ENCODE results near the gene GLMP. TPM values are rescaled to one million over a fixed set of nuclear protein-coding genes. Genes with fewer than 3 reads are reported as not detected.

GLMP gene
- total and polyA plus RNA-seq, 2 donors (not counting 1 experiment from before 2014, with no cell fraction given) = 10.2 to 21.2 TPM

DNA sequence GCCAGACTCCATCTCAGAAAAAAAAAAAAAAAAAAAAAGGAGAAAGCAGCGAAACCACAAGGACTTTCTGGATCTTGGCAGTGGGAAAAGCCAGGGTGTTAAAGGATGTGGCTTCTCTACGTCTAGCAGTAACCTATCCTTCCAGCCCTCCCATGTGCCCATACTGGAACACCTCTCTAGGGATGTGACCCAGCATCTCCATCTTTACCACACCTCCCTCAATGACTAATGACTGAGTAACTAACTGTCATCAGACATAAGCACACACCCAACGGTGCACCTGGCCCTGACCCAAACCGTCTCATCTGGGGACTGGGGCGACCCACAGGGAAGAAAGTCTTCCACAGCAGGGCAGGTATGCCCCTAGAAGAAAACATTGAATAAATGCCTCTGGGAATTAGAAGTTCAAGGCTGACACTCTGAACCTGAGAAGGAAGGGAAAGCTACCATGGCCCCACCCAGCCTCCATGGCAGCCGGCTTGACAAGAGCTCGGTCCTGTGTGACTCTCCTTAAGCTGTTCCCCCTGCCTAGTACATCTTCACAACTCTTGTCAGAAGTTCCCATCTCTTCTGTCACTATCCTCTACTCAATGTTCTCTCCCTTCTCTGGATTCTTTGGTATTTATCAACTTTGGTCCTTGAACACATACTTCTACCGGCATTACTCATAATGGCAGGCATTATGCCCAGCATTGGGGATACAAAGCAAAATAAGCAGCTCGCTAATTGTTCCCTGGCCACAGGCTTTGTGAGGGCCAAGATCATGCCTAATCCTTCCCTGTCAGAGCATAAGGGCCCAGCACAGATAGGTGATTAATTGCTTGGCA, 32.8 kb downstream of the GLMP start:
- no peak overlapping the region for H3K4me3 ChIP-seq (ENCODE audit: control extremely low read depth in 1 of 5, extremely low read depth in 1 of 5, insufficient read depth in 1 of 5, low read depth in 2 of 5, low read length in 4 of 5)
- H3K4me1 ChIP-seq (ENCODE audit: control insufficient read depth in 2 of 2, insufficient read depth in 2 of 2, low read length in 2 of 2) = no peaks in the 10 kb centered on the region
- no peak for DNase-seq
- no peaks in the 10 kb centered on the region for H3K79me2 ChIP-seq (ENCODE audit: control insufficient read depth, insufficient read depth, low read length)
- H3K27ac ChIP-seq (ENCODE audit: low read length in 2 of 2) = no peak overlapping the region
- H3K4me2 ChIP-seq (replicated peaks; ENCODE audit: low read depth, low read length, poor library complexity, severe bottlenecking) = no peak overlapping the region
- Mint-ChIP-seq H3K9me3 (ENCODE audit: insufficient read depth) (no peaks in the 10 kb centered on the region), H3K4me1 (no peaks in the 10 kb centered on the region), H3K27ac (no peak overlapping the region), H3K4me3 (no peak overlapping the region), H3K27me3 (no peaks in the 10 kb centered on the region)
- TF ChIP-seq, protein P1, sequence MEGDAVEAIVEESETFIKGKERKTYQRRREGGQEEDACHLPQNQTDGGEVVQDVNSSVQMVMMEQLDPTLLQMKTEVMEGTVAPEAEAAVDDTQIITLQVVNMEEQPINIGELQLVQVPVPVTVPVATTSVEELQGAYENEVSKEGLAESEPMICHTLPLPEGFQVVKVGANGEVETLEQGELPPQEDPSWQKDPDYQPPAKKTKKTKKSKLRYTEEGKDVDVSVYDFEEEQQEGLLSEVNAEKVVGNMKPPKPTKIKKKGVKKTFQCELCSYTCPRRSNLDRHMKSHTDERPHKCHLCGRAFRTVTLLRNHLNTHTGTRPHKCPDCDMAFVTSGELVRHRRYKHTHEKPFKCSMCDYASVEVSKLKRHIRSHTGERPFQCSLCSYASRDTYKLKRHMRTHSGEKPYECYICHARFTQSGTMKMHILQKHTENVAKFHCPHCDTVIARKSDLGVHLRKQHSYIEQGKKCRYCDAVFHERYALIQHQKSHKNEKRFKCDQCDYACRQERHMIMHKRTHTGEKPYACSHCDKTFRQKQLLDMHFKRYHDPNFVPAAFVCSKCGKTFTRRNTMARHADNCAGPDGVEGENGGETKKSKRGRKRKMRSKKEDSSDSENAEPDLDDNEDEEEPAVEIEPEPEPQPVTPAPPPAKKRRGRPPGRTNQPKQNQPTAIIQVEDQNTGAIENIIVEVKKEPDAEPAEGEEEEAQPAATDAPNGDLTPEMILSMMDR (IDR thresholded peaks at IDR 0.05) = no peak
- no peak for TF ChIP-seq EZH2 (IDR thresholded peaks at IDR 0.05; ENCODE audit: borderline replicate concordance, insufficient read depth, low read depth, low read length, poor library complexity, severe bottlenecking)
- ChIA-PET CTCF (no interaction called here), POLR2A (no interaction called here)
- ATAC-seq (ENCODE audit: low read depth) = no peak
- H3K9ac ChIP-seq (ENCODE audit: low read length) = no peak overlapping the region
- 94% methylated on average over 7 of the region's 9 CpGs for WGBS (ENCODE audit: insufficient coverage)
- H2AFZ ChIP-seq (ENCODE audit: insufficient read depth, low read depth, low read length, poor library complexity, severe bottlenecking) = no peak overlapping the region
- no peaks in the 10 kb centered on the region for H3K27me3 ChIP-seq (replicated peaks in 1 of 4; ENCODE audit: control extremely low read depth in 1 of 4, control insufficient read depth in 3 of 4, insufficient read depth in 4 of 4, low read length in 3 of 4)
- intact Hi-C loops (cut with micrococcal nuclease) = no loop called here
- H3K36me3 ChIP-seq (replicated peaks in 1 of 2; ENCODE audit: control extremely low read depth in 1 of 2, control insufficient read depth in 1 of 2, extremely low read depth in 1 of 2, insufficient read depth in 2 of 2, low read length in 1 of 2) = peaks cover 18 to 83% of the 10 kb centered on the region in 2 experiments
- no peaks in the 10 kb centered on the region for H4K20me1 ChIP-seq (ENCODE audit: control insufficient read depth, insufficient read depth, low read length, poor library complexity, severe bottlenecking)
- H3K9me3 ChIP-seq (ENCODE audit: control extremely low read depth in 1 of 3, control insufficient read depth in 2 of 3, insufficient read depth in 1 of 3, low read length in 2 of 3) = no peaks in the 10 kb centered on the region

DNA sequence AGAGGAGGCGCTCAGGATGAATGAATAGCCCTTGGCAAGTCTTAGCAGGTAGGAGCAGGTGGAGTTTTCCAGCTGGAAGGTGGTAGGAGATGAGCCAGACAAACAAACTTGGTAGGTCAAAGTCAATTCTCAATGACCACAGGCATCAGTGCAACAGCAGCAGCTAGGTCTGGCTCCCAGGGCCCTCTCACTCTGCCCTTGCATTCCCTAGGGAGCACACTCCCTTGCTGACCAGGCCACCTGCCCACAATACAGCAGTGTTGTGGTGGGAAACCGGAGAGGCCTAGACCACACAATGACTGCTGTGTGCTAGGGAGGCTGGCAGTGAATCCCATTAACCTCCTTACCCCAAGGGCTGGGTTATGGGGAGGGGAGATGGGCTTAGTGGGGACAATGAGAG, 34.6 kb downstream of the GLMP start:
- TF ChIP-seq, protein P1 (IDR thresholded peaks at IDR 0.05) = no peak
- TF ChIP-seq EZH2 (IDR thresholded peaks at IDR 0.05; ENCODE audit: borderline replicate concordance, insufficient read depth, low read depth, low read length, poor library complexity, severe bottlenecking) = no peak
- intact Hi-C loops (cut with micrococcal nuclease) = no loop called here
- H3K79me2 ChIP-seq (ENCODE audit: control insufficient read depth, insufficient read depth, low read length) = no peaks in the 10 kb centered on the region
- 100% methylated on average over 1 of the region's 2 CpGs for WGBS (ENCODE audit: insufficient coverage)
- H3K36me3 ChIP-seq (replicated peaks in 1 of 2; ENCODE audit: control extremely low read depth in 1 of 2, control insufficient read depth in 1 of 2, extremely low read depth in 1 of 2, insufficient read depth in 2 of 2, low read length in 1 of 2) = peaks cover 8 to 81% of the 10 kb centered on the region in 2 experiments
- no peaks in the 10 kb centered on the region for H3K27me3 Mint-ChIP-seq
- no peaks in the 10 kb centered on the region for H3K4me1 Mint-ChIP-seq
- ChIA-PET POLR2A (interaction anchor here (0.6 kb wide), 1 partner anchor 36 kb away, joined by 3 read pairs; no protein-coding TSS in a partner anchor), CTCF (no interaction called here)
- no peak overlapping the region for H3K27ac ChIP-seq (ENCODE audit: low read length in 2 of 2)
- no peak for ATAC-seq (ENCODE audit: low read depth)
- no peaks in the 10 kb centered on the region for H3K27me3 ChIP-seq (replicated peaks in 1 of 4; ENCODE audit: control extremely low read depth in 1 of 4, control insufficient read depth in 3 of 4, insufficient read depth in 4 of 4, low read length in 3 of 4)
- no peak overlapping the region for H3K4me3 ChIP-seq (ENCODE audit: control extremely low read depth in 1 of 5, extremely low read depth in 1 of 5, insufficient read depth in 1 of 5, low read depth in 2 of 5, low read length in 4 of 5)
- H2AFZ ChIP-seq (ENCODE audit: insufficient read depth, low read depth, low read length, poor library complexity, severe bottlenecking) = no peak overlapping the region
- no peaks in the 10 kb centered on the region for H3K9me3 ChIP-seq (ENCODE audit: control extremely low read depth in 1 of 3, control insufficient read depth in 2 of 3, insufficient read depth in 1 of 3, low read length in 2 of 3)
- no peak for DNase-seq
- no peak overlapping the region for H3K9ac ChIP-seq (ENCODE audit: low read length)
- no peaks in the 10 kb centered on the region for H3K4me1 ChIP-seq (ENCODE audit: control insufficient read depth in 2 of 2, insufficient read depth in 2 of 2, low read length in 2 of 2)
- H3K4me3 Mint-ChIP-seq = no peak overlapping the region
- no peak overlapping the region for H3K27ac Mint-ChIP-seq
- H3K4me2 ChIP-seq (replicated peaks; ENCODE audit: low read depth, low read length, poor library complexity, severe bottlenecking) = no peak overlapping the region
- no peaks in the 10 kb centered on the region for H4K20me1 ChIP-seq (ENCODE audit: control insufficient read depth, insufficient read depth, low read length, poor library complexity, severe bottlenecking)
- H3K9me3 Mint-ChIP-seq (ENCODE audit: insufficient read depth) = no peaks in the 10 kb centered on the region
